CD4-positive, alpha-beta T cell (primary cell): Measurements from ENCODE around the gene GPC5. TPM values are rescaled to one million over a fixed set of nuclear protein-coding genes. Genes with fewer than 3 reads are reported as not detected.

Experiments
- ATAC-seq: fragments of 200-7000 bp; cut with Tn5 transposase; one replicate; pipeline ENCODE4 v1.10.0; 2022; ENCODE audit warnings: mild to moderate bottlenecking; ENCODE audit not compliant: poor library complexity
- CTCF ChIA-PET: fragments of 350-600 bp; sonication (Branson Sonifier 250); formaldehyde crosslinking; loops from one replicate; lab custom pipeline; 2021; ENCODE audit warnings: antibody characterized with exemption, inconsistent platforms; lab: Charles Lee
- POLR2A ChIA-PET: fragments of 350-600 bp; sonication (Branson Sonifier 250); formaldehyde crosslinking; loops from one replicate; lab custom pipeline; 2021; ENCODE audit warnings: antibody characterized with exemption, inconsistent platforms; lab: Charles Lee
- DNase-seq, 14 experiments: peaks; one replicate each; pipeline ENCODE4 v3.0.0-alpha.2; 2013 to 2020; ENCODE audit warnings: mixed read lengths in 2 of 14
- H3K27ac ChIP-seq, 2 donors: one replicate each; pipeline versions ENCODE4 v1.5.1 to v1.7.0; 2013; ENCODE audit warnings: low read length in 2 of 2, low read depth in 1 of 2, mild to moderate bottlenecking in 1 of 2
- H3K27me3 ChIP-seq, 2 experiments: 1 replicate in 1 of 2; 2 replicates in 1 of 2; pipeline versions ENCODE4 v1.6.1 to v1.7.0; 2013; ENCODE audit warnings: low read length in 2 of 2, control low read depth in 1 of 2, mild to moderate bottlenecking in 1 of 2, moderate library complexity in 1 of 2; ENCODE audit not compliant: insufficient read depth in 2 of 2, control insufficient read depth in 1 of 2
- H3K36me3 ChIP-seq: one replicate; pipeline ENCODE4 v1.6.1; 2013; ENCODE audit warnings: low read length, control low read depth; ENCODE audit not compliant: insufficient read depth
- H3K4me1 ChIP-seq: one replicate; pipeline ENCODE4 v1.6.1; 2013; ENCODE audit warnings: low read length, control low read depth; ENCODE audit not compliant: insufficient read depth
- H3K4me3 ChIP-seq: one replicate; pipeline ENCODE4 v1.5.1; 2013; ENCODE audit warnings: mild to moderate bottlenecking, low read length, moderate library complexity
- H3K9me3 ChIP-seq, 2 experiments: 1 replicate in 1 of 2; 2 replicates in 1 of 2; pipeline versions ENCODE4 v1.6.1 to v1.7.0; 2013; ENCODE audit warnings: low read length in 2 of 2, mild to moderate bottlenecking in 2 of 2, control low read depth in 1 of 2, moderate library complexity in 1 of 2; ENCODE audit not compliant: control insufficient read depth in 1 of 2, insufficient read depth in 1 of 2
- H3K27ac Mint-ChIP-seq: one replicate; pipeline ENCODE4 v1.8.0; 2020; ENCODE audit warnings: mixed read lengths
- H3K27me3 Mint-ChIP-seq: one replicate; pipeline ENCODE4 v1.8.0; 2021; ENCODE audit warnings: mixed read lengths
- H3K36me3 Mint-ChIP-seq: one replicate; pipeline ENCODE4 v1.8.0; 2021; ENCODE audit warnings: low read depth, mixed read lengths
- H3K4me1 Mint-ChIP-seq: one replicate; pipeline ENCODE4 v1.8.0; 2021; ENCODE audit warnings: low read depth, mixed read lengths
- H3K4me3 Mint-ChIP-seq: one replicate; pipeline ENCODE4 v1.8.0; 2020; ENCODE audit warnings: mild to moderate bottlenecking, mixed read lengths
- H3K9me3 Mint-ChIP-seq: one replicate; pipeline ENCODE4 v1.8.0; 2020; ENCODE audit warnings: mixed read lengths
- CTCF ChIP-seq: fragments of 200-600 bp; IDR thresholded peaks from one replicate; pipeline ENCODE4 v1.8.0; 2022; ENCODE audit warnings: antibody characterized with exemption, mild to moderate bottlenecking
- intact Hi-C, 2 experiments: fragments of 100-400 bp; cut with DNase I in 1 of 2; cut with micrococcal nuclease in 1 of 2; formaldehyde crosslinking; loops; one replicate each; pipeline versions ENCODE4 v1.15.1 to v1.9.0; 2023 to 2025; cut with DNase I, micrococcal nuclease
- total RNA-seq, 174 experiments: library from RNA in 2 of 174; stranded (reverse) in 2 of 174; gene quantifications; one replicate each; pipeline ENCODE4 v1.2.3 and lab custom pipeline; 2021 to 2026

Gene GPC5
- total RNA-seq, 2 experiments from 2014 or later: not detected

- ChIA-PET POLR2A (no interaction called here), CTCF (no interaction called here)
- Histone ChIP-seq H3K4me3 (no peak overlapping the region), H3K27me3 (no peaks in the 10 kb centered on the region), H3K4me1 (no peaks in the 10 kb centered on the region), H3K36me3 (no peaks in the 10 kb centered on the region), H3K27ac (no peak overlapping the region), H3K9me3 (peaks cover 0 to 6% of the 10 kb centered on the region in 2 experiments)
- Mint-ChIP-seq H3K4me1 (no peaks in the 10 kb centered on the region), H3K27me3 (no peaks in the 10 kb centered on the region), H3K36me3 (no peaks in the 10 kb centered on the region), H3K27ac (no peak overlapping the region), H3K4me3 (no peak overlapping the region), H3K9me3 (peaks cover under 1% of the 10 kb centered on the region)
- DNase-seq (no peak), ATAC-seq (no peak)
- no peak for TF ChIP-seq CTCF
- intact Hi-C loops: no loop called here
Measured at GRCh38 chr13:91708558-91708957, 310.1 kb downstream of the GPC5 start.

- ATAC-seq (no peak), DNase-seq (no peak)
- peaks cover 0 to 5% of the 10 kb centered on the region in 2 experiments for H3K9me3 ChIP-seq
- Mint-ChIP-seq H3K9me3 (no peaks in the 10 kb centered on the region), H3K4me3 (no peak overlapping the region), H3K36me3 (no peaks in the 10 kb centered on the region), H3K4me1 (no peaks in the 10 kb centered on the region), H3K27ac (no peak overlapping the region), H3K27me3 (no peaks in the 10 kb centered on the region)
- no peak overlapping the region for H3K4me3 ChIP-seq
- intact Hi-C loops: no loop called here
- H3K4me1 ChIP-seq: no peaks in the 10 kb centered on the region
- no peak for TF ChIP-seq CTCF
- no peak overlapping the region for H3K27ac ChIP-seq
- no peaks in the 10 kb centered on the region for H3K27me3 ChIP-seq
- H3K36me3 ChIP-seq: no peaks in the 10 kb centered on the region
- ChIA-PET POLR2A (no interaction called here), CTCF (no interaction called here)
Measured at GRCh38 chr13:91709180-91709579, 310.8 kb downstream of the GPC5 start.

GRCh38 chr13:91710733-91711132 is 312.3 kb downstream of the GPC5 start:
- POLR2A ChIA-PET: no interaction called here

More at GRCh38 chr13:91710733-91711132, 312.3 kb downstream of the GPC5 start:
- H3K4me1 Mint-ChIP-seq: no peaks in the 10 kb centered on the region
- Histone ChIP-seq H3K4me3 (no peak overlapping the region), H3K27me3 (no peaks in the 10 kb centered on the region), H3K36me3 (no peaks in the 10 kb centered on the region), H3K27ac (no peak overlapping the region), H3K9me3 (peaks cover 0 to 3% of the 10 kb centered on the region in 2 experiments), H3K4me1 (no peaks in the 10 kb centered on the region)
- H3K36me3 Mint-ChIP-seq: no peaks in the 10 kb centered on the region
- no peak overlapping the region for H3K27ac Mint-ChIP-seq
- DNase-seq: no peak
- no peak overlapping the region for H3K4me3 Mint-ChIP-seq
- intact Hi-C loops: no loop called here
- no peak for ATAC-seq
- no peaks in the 10 kb centered on the region for H3K27me3 Mint-ChIP-seq
- TF ChIP-seq CTCF: no peak
- CTCF ChIA-PET: no interaction called here
- H3K9me3 Mint-ChIP-seq: no peaks in the 10 kb centered on the region
